OCI-LY3 (cell line): ENCODE measurements around the gene PARD3B.

ENCODE experiments used
- EZH2phosphoT487 ChIP-seq: fragments of 200-600 bp; shearing (Covaris generic); IDR thresholded peaks from 2 replicates; pipeline ENCODE4 v1.6.1; 2018; ENCODE audit warnings: antibody characterized with exemption, mixed run types, low read depth
- TF ChIP-seq, protein P1 (sequence below): fragments of 200-600, 300-600 bp; sonication (generic); IDR thresholded peaks from 2 replicates; pipeline ENCODE4 v1.5.1; 2014; ENCODE audit warnings: antibody characterized with exemption, low read length, low read depth

DNA sequence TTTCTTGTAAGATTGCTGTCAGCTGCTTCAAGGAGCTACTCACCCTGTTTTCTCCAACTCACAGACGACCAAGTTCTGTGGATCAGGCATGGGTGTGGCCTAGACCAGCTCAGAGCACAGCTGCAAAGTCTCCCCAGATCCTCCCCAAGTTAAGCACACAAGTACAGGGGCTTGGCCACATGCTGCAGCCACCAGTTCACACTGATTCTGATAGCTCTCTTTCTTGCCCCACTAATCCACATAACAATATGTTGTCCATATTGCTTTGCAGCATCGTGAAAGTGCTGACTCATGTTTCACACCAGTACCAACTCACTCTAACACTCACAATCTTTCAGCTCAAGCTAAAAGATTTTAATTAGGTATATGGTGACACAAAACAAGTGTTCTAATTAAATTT is 437.0 kb downstream of the PARD3B start:
- TF ChIP-seq, protein P1, sequence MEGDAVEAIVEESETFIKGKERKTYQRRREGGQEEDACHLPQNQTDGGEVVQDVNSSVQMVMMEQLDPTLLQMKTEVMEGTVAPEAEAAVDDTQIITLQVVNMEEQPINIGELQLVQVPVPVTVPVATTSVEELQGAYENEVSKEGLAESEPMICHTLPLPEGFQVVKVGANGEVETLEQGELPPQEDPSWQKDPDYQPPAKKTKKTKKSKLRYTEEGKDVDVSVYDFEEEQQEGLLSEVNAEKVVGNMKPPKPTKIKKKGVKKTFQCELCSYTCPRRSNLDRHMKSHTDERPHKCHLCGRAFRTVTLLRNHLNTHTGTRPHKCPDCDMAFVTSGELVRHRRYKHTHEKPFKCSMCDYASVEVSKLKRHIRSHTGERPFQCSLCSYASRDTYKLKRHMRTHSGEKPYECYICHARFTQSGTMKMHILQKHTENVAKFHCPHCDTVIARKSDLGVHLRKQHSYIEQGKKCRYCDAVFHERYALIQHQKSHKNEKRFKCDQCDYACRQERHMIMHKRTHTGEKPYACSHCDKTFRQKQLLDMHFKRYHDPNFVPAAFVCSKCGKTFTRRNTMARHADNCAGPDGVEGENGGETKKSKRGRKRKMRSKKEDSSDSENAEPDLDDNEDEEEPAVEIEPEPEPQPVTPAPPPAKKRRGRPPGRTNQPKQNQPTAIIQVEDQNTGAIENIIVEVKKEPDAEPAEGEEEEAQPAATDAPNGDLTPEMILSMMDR = no peak
- no peak for TF ChIP-seq EZH2phosphoT487
